Measurements from ENCODE around the gene SPTAN1.

DNA sequence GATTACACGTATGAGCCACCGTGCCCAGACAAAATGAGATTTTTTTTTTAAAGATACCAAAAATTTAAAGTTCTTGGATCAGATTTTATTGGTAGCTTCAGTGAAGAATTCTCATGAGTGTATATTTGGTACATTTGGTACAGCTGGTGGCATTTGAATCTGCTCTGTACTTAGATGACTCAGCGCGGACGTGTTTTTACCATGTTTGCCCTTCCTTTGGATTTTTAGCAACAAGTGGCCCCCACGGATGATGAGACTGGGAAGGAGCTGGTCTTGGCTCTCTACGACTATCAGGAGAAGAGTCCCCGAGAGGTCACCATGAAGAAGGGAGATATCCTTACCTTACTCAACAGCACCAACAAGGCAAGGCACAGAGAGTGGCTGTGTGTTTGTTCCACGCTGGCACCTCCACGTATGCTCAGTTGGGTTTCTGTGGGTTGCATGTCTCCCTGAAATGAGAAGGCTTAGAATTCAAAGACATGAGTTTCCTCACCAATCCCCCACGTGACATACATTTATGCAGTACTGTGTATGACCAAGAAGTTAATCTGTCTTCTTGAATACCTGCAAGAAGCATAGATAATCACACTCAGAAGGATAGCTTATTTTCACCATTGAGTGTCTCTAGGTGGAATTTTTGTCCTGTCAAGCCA, 36.3 kb downstream of the SPTAN1 start:
- TF ChIP-seq CTCF (conservative IDR thresholded peaks at IDR 0.05; ENCODE audit: low read depth in 2 of 2) (no peak), POLR2AphosphoS5 (IDR thresholded peaks at IDR 0.05; ENCODE audit: low read depth) (no peak), EZH2 (IDR thresholded peaks at IDR 0.05; ENCODE audit: low read depth, unreplicated experiment) (no peak), JUNB (IDR thresholded peaks at IDR 0.05; ENCODE audit: unreplicated experiment) (no peak), EZH2phosphoT487 (IDR thresholded peaks at IDR 0.05; ENCODE audit: unreplicated experiment) (no peak), CREB1 (CRISPR knock-in tag; IDR thresholded peaks at IDR 0.05; ENCODE audit: low read depth) (no peak), ZNF331 (CRISPR knock-in tag; IDR thresholded peaks at IDR 0.05; ENCODE audit: low read depth) (no peak), ZNF462 (CRISPR knock-in tag; IDR thresholded peaks at IDR 0.05) (no peak), NANOG (IDR thresholded peaks at IDR 0.05; ENCODE audit: borderline replicate concordance) (no peak), ZNF114 (CRISPR knock-in tag; IDR thresholded peaks at IDR 0.05) (no peak), STAT1 (IDR thresholded peaks at IDR 0.05; ENCODE audit: unreplicated experiment) (no peak)
- TF ChIP-seq, protein P1, sequence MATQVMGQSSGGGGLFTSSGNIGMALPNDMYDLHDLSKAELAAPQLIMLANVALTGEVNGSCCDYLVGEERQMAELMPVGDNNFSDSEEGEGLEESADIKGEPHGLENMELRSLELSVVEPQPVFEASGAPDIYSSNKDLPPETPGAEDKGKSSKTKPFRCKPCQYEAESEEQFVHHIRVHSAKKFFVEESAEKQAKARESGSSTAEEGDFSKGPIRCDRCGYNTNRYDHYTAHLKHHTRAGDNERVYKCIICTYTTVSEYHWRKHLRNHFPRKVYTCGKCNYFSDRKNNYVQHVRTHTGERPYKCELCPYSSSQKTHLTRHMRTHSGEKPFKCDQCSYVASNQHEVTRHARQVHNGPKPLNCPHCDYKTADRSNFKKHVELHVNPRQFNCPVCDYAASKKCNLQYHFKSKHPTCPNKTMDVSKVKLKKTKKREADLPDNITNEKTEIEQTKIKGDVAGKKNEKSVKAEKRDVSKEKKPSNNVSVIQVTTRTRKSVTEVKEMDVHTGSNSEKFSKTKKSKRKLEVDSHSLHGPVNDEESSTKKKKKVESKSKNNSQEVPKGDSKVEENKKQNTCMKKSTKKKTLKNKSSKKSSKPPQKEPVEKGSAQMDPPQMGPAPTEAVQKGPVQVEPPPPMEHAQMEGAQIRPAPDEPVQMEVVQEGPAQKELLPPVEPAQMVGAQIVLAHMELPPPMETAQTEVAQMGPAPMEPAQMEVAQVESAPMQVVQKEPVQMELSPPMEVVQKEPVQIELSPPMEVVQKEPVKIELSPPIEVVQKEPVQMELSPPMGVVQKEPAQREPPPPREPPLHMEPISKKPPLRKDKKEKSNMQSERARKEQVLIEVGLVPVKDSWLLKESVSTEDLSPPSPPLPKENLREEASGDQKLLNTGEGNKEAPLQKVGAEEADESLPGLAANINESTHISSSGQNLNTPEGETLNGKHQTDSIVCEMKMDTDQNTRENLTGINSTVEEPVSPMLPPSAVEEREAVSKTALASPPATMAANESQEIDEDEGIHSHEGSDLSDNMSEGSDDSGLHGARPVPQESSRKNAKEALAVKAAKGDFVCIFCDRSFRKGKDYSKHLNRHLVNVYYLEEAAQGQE (IDR thresholded peaks at IDR 0.05; ENCODE audit: unreplicated experiment), result no peak
- TF ChIP-seq, protein P2, sequence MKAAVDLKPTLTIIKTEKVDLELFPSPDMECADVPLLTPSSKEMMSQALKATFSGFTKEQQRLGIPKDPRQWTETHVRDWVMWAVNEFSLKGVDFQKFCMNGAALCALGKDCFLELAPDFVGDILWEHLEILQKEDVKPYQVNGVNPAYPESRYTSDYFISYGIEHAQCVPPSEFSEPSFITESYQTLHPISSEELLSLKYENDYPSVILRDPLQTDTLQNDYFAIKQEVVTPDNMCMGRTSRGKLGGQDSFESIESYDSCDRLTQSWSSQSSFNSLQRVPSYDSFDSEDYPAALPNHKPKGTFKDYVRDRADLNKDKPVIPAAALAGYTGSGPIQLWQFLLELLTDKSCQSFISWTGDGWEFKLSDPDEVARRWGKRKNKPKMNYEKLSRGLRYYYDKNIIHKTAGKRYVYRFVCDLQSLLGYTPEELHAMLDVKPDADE (IDR thresholded peaks at IDR 0.05), result no peak
